Skeletal muscle satellite cell (primary cell): ENCODE results near the gene L2HGDH.

Experiments
- H3K27me3 ChIP-seq: 2 replicates; pipeline ENCODE4 v1.7.0; 2013; ENCODE audit warnings: low read length; ENCODE audit not compliant: control insufficient read depth, insufficient read depth
- H3K36me3 ChIP-seq: 2 replicates; pipeline ENCODE4 v1.7.0; 2013; ENCODE audit warnings: mild to moderate bottlenecking, control low read depth, low read length; ENCODE audit not compliant: insufficient read depth
- H3K4me1 ChIP-seq: 2 replicates; pipeline ENCODE4 v1.7.0; 2013; ENCODE audit warnings: low read length; ENCODE audit not compliant: control insufficient read depth, insufficient read depth
- H3K4me2 ChIP-seq: 2 replicates; pipeline ENCODE4 v1.7.0; 2013; ENCODE audit warnings: mild to moderate bottlenecking, low read length
- H3K4me3 ChIP-seq: 2 replicates; pipeline ENCODE4 v1.7.0; 2013; ENCODE audit warnings: low read length
- H3K9ac ChIP-seq: 2 replicates; pipeline ENCODE4 v1.7.0; 2013; ENCODE audit warnings: mild to moderate bottlenecking, low read depth, low read length, moderate library complexity
- H3K9me3 ChIP-seq: replicated peaks from 2 replicates; pipeline ENCODE4 v1.7.0; 2013; ENCODE audit warnings: mild to moderate bottlenecking, control low read depth, low read length

L2HGDH gene

DNA sequence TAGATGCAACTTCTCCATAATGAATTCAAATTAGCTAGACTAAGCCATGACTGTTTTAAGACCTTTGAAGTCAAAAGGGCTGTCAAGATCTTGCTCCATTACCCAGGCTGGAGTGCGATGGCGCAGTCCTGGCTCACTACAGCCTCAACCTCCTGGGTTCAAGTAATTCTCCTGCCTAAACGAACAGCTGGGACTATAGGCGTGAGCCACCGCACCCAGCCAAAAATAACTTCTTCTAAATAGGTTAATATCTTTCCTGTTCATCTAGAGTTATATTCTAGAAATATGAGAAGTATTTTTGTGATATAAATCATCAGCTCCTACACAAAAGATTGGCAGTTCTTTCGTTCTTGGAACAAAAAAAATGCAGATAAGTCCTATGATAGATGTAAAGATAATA is 41.1 kb downstream of the L2HGDH start:
- Histone ChIP-seq H3K4me3 (no peak overlapping the region), H3K36me3 (no peaks in the 10 kb centered on the region), H3K9ac (no peak overlapping the region), H3K4me2 (no peak overlapping the region), H3K27me3 (no peaks in the 10 kb centered on the region), H3K9me3 (no peaks in the 10 kb centered on the region), H3K4me1 (no peaks in the 10 kb centered on the region)

GRCh38 chr14:50265029-50265428 is 47.0 kb downstream of the L2HGDH start:
- H3K9me3 ChIP-seq, result no peaks in the 10 kb centered on the region
- no peak overlapping the region for H3K4me3 ChIP-seq
- no peak overlapping the region for H3K9ac ChIP-seq
- H3K27me3 ChIP-seq, result no peaks in the 10 kb centered on the region
- H3K36me3 ChIP-seq, result no peaks in the 10 kb centered on the region
- H3K4me2 ChIP-seq, result no peak overlapping the region
- H3K4me1 ChIP-seq, result no peaks in the 10 kb centered on the region

DNA sequence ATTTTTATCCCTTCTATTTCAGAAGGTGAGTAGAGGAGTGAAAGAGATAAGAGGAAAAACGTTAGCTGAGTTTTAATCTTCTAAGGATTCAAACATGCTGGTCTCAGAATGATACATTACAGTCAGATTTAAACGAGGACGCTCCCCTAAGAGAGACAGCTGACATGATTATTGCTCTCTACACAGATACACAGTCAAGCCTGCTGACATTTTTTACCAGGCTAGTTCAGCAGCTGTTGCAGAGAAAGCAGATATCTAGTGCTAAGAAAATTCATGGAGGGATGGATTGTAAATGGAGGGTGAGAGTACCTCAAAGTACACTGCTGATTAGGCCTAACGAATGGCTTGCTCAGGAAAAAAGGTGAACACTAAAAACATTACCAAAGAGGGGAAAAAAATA is 48.7 kb downstream of the L2HGDH start:
- no peak overlapping the region for H3K9ac ChIP-seq
- H3K27me3 ChIP-seq, result no peaks in the 10 kb centered on the region
- no peaks in the 10 kb centered on the region for H3K9me3 ChIP-seq
- no peak overlapping the region for H3K4me2 ChIP-seq
- no peaks in the 10 kb centered on the region for H3K4me1 ChIP-seq
- H3K36me3 ChIP-seq, result no peaks in the 10 kb centered on the region
- H3K4me3 ChIP-seq, result no peak overlapping the region

DNA sequence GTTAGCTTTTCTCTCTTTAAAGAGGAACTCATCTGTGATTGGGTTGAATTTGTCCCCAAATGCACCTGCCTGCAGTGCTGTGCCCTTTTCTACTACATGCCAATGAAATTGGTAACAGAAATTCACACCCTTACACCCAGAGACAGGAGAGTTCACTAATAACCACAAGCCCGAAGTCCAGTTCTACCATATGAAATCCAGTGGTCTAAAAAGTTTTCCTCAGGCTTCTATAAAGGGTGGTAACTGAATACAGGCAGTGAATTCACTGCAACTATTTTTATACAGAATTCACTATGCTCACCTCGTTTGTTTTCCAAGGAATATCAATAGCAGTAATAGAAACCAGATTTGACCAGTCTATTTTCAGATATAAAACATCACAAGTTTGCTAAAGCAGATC is 49.2 kb downstream of the L2HGDH start:
- H3K4me2 ChIP-seq, result no peak overlapping the region
- no peak overlapping the region for H3K4me3 ChIP-seq
- no peaks in the 10 kb centered on the region for H3K27me3 ChIP-seq
- no peak overlapping the region for H3K9ac ChIP-seq
- H3K9me3 ChIP-seq, result no peaks in the 10 kb centered on the region
- no peaks in the 10 kb centered on the region for H3K4me1 ChIP-seq
- H3K36me3 ChIP-seq, result no peaks in the 10 kb centered on the region

GRCh38 chr14:50260511-50260910 is 51.5 kb downstream of the L2HGDH start:
- no peaks in the 10 kb centered on the region for H3K36me3 ChIP-seq
- H3K9ac ChIP-seq, result no peak overlapping the region
- H3K4me2 ChIP-seq, result no peak overlapping the region
- H3K4me1 ChIP-seq, result no peaks in the 10 kb centered on the region
- no peaks in the 10 kb centered on the region for H3K9me3 ChIP-seq
- H3K4me3 ChIP-seq, result no peak overlapping the region
- H3K27me3 ChIP-seq, result no peaks in the 10 kb centered on the region

DNA sequence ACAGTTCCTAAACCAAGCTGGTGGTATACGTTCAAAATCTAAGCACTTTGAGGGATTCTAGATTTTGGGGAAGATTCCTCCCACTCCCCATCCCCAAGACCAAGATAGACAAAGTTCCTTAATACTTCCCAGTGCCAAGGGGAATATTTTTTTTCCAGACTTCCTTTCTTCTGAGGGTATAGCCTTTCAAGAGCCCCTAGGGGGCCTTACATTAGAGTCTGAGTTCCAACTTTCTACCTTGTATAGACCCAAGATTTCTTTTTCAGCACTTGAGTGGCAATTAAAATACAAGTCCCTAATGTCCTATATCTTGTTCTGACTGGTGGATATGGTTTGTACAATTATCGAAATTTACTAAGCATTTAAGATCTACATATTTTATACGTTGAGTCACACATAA is 52.0 kb downstream of the L2HGDH start:
- Histone ChIP-seq H3K9ac (no peak overlapping the region), H3K4me2 (no peak overlapping the region), H3K4me3 (no peak overlapping the region), H3K4me1 (no peaks in the 10 kb centered on the region), H3K27me3 (no peaks in the 10 kb centered on the region), H3K36me3 (no peaks in the 10 kb centered on the region), H3K9me3 (no peaks in the 10 kb centered on the region)

GRCh38 chr14:50257732-50258131 is 54.3 kb downstream of the L2HGDH start:
- no peaks in the 10 kb centered on the region for H3K36me3 ChIP-seq
- no peaks in the 10 kb centered on the region for H3K9me3 ChIP-seq
- H3K4me3 ChIP-seq, result no peak overlapping the region
- H3K4me2 ChIP-seq, result no peak overlapping the region
- H3K4me1 ChIP-seq, result no peaks in the 10 kb centered on the region
- no peaks in the 10 kb centered on the region for H3K27me3 ChIP-seq
- no peak overlapping the region for H3K9ac ChIP-seq

DNA sequence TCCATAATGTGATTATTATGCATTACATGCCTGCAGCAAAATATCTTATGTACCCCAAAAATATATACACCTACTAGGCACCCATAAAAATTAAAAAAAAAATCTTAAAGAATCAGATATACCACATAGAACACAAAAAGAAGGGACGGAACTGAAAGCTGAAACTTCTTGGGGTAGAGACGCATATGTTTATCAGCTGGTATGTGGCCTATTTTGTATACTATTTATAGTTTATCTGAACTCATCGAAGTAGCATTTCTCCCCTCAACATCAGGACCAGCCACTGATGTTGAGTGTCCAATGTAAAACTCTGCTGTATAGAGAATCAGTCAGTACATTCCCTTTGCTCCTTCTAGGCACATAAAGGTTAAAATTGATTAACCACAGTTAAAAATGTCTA is 57.8 kb downstream of the L2HGDH start:
- no peaks in the 10 kb centered on the region for H3K9me3 ChIP-seq
- no peaks in the 10 kb centered on the region for H3K4me1 ChIP-seq
- H3K4me3 ChIP-seq, result no peak overlapping the region

DNA sequence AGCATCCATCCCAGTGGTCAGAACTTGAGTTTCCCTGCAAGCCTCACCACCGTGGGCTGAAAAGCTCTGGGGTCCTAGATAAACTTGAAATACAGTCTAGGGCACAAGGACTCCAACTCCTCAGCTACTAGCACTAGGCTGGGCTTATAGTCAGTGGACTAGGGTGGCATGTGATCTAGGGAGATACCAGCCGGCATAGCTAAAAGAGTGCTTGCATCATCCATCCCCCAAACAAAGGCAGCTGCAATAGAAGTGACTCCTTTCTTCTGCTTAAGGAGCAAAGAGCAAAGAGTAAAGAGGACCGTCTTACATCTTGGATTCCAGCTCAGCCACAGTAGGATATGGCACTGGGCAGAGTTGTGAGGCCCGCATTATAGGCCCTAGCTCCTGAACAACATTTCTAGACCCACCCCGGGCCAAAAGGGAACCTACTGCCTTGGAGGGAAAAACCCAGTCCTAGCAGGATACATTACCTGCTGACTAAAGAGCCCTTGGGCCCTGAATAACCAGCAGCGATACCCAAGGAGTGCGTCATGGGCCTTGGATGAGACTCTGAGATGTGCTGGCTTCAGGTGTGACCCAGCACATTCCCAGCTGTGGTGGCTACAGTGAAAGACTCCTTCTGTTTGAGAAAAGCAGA is 62.8 kb downstream of the L2HGDH start:
- Histone ChIP-seq H3K4me1 (no peaks in the 10 kb centered on the region), H3K4me2 (no peak overlapping the region), H3K9me3 (no peaks in the 10 kb centered on the region), H3K36me3 (no peaks in the 10 kb centered on the region), H3K9ac (no peak overlapping the region), H3K27me3 (no peaks in the 10 kb centered on the region), H3K4me3 (no peak overlapping the region)

More for the DNA sequence above, 57.8 kb downstream of the L2HGDH start:
- Histone ChIP-seq H3K36me3 (no peaks in the 10 kb centered on the region), H3K9ac (no peak overlapping the region), H3K4me2 (no peak overlapping the region), H3K27me3 (no peaks in the 10 kb centered on the region)

GRCh38 chr14:50247245-50247644 is 64.8 kb downstream of the L2HGDH start:
- H3K27me3 ChIP-seq, result no peaks in the 10 kb centered on the region

DNA sequence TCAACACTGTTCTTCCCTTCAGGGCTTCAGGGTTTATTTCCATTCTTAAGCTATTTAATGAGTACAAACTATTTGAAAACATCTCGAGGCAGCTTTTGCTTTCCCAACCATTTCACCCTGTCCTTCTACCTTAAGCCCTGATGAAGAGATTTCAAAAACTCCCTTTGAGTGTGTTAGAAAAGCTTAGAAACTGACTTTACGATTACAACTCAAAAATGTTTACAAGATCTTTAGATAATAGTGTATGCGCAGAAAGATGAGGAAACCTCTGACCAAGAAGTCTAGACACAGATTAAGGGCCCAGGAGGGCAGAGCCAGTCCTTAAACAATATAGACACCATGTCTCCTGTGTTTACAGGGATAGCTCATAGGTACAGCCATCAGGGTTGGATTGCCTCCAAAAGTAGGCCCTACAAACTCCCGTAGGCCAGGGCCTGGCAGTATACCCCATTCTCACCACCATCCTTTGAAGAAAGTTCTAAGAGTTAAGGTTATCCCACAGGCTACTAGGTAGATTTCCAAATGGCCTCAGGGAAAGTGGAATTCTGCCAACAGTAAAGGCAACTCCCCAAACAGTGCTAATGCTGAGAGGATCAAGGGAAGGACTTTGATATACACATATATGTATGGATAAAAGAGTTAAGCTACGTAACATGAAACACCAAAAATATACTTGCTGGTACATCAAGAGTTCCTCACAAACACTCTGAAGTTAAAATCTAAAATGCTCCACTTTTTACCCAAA is 69.3 kb downstream of the L2HGDH start:
- Histone ChIP-seq H3K4me1 (no peaks in the 10 kb centered on the region), H3K4me2 (no peak overlapping the region), H3K36me3 (no peaks in the 10 kb centered on the region), H3K4me3 (no peak overlapping the region), H3K9ac (no peak overlapping the region), H3K9me3 (no peaks in the 10 kb centered on the region), H3K27me3 (no peaks in the 10 kb centered on the region)

More at GRCh38 chr14:50247245-50247644, 64.8 kb downstream of the L2HGDH start:
- no peak overlapping the region for H3K4me2 ChIP-seq
- H3K9ac ChIP-seq, result no peak overlapping the region
- H3K9me3 ChIP-seq, result no peaks in the 10 kb centered on the region
- no peak overlapping the region for H3K4me3 ChIP-seq
- H3K4me1 ChIP-seq, result no peaks in the 10 kb centered on the region
- H3K36me3 ChIP-seq, result no peaks in the 10 kb centered on the region

DNA sequence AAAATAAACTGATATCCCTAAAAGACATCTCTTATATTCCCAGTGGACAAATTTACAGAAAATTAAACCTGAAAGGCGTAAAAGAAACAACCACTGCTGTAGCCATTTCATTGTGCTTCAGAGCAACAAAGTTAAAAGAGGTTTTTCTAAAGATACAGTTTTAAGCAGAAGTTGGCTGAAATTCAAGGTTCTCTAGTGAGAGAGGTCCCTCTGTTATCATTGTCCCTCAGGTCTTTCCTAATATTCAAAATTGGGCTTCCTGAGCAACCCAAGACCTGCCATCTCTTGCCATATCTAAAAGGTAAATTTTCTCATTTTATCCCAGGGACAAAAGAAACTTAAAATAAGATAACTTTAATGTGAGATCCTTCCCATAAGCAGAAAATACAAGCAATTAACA is 69.9 kb downstream of the L2HGDH start:
- Histone ChIP-seq H3K36me3 (no peaks in the 10 kb centered on the region), H3K4me3 (no peak overlapping the region), H3K27me3 (no peaks in the 10 kb centered on the region), H3K9me3 (no peaks in the 10 kb centered on the region), H3K4me2 (no peak overlapping the region), H3K9ac (no peak overlapping the region), H3K4me1 (no peaks in the 10 kb centered on the region)
